ENCODE results near the gene FGFR3.

DNA sequence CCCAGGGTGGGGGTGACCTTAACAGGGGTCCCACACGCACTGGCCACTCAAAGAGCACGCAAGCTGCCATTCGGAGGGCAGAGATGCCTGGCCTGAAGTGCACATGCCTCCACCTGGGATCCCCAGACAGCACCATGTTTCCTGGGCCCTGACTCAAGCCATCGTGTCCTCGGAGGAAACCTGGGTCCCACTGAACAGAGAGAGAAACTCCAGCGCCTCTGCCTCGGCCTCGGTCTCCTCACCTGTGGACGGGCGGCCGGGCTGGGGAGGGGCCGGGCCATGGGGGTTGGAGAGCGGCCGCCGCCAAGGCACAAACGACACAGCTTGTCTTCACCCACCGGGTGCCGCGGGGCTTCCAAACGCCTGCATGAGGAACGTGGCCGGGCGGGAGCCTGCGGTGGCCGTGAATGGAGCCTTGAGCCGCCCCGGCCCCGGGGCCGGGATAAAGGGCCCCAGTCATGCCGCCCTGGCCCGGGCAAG lies 30.0 kb upstream of the FGFR3 start:
- no peak for TF ChIP-seq POLR2AphosphoS5 (IDR thresholded peaks at IDR 0.05; ENCODE audit: low read depth, low read length)
- no peak for TF ChIP-seq POLR2A (IDR thresholded peaks at IDR 0.05; ENCODE audit: low read depth, low read length)
- TF ChIP-seq TAF1 (IDR thresholded peaks at IDR 0.05; ENCODE audit: low read depth, low read length): no peak
- TF ChIP-seq SPI1 (IDR thresholded peaks at IDR 0.05; ENCODE audit: low read depth, low read length): no peak
- TF ChIP-seq POU2F2 (IDR thresholded peaks at IDR 0.05; ENCODE audit: low read depth, low read length): no peak
